Tibial nerve (tissue), 4 donors: Measurements from ENCODE around the gene TCF7.

Source experiments
- EP300 ChIP-seq, 2 donors: sonication (generic); formaldehyde crosslinking; IDR thresholded peaks; one replicate each; pipeline ENCODE4 v1.6.1; 2017; ENCODE audit warnings: antibody characterized with exemption in 2 of 2, mild to moderate bottlenecking in 1 of 2
- POLR2A ChIP-seq, 2 donors: fragments of 450-650 bp; IDR thresholded peaks; one replicate each; pipeline ENCODE4 v1.6.1; 2017; ENCODE audit warnings: antibody characterized with exemption in 2 of 2, mild to moderate bottlenecking in 2 of 2, moderate library complexity in 2 of 2
- TF ChIP-seq, protein P1 (sequence below), 5 experiments: fragments of 200-600 bp in 3 of 5; fragments of 450-650 bp in 2 of 5; sonication (generic) in 3 of 5; IDR thresholded peaks; one replicate each; pipeline ENCODE4 v1.5.1; 2016 to 2019; ENCODE audit warnings: antibody characterized with exemption in 5 of 5, mild to moderate bottlenecking in 3 of 5, moderate library complexity in 2 of 5

DNA sequence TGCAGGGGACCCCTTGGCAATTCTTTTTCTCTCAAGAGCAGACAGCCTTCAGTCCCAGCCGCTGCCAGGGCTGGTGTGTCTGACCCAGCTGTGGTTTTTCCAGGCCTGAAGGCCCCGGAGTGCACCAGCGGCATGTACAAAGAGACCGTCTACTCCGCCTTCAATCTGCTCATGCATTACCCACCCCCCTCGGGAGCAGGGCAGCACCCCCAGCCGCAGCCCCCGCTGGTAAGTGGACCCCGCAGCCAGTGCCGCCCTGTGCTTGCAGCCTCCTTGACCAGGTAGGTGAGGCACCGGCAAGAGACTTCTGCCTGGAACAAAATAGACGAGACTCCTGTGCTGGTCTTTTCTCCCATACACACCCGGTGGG is 1.3 kb downstream of the TCF7 start:
- TF ChIP-seq, protein P1, sequence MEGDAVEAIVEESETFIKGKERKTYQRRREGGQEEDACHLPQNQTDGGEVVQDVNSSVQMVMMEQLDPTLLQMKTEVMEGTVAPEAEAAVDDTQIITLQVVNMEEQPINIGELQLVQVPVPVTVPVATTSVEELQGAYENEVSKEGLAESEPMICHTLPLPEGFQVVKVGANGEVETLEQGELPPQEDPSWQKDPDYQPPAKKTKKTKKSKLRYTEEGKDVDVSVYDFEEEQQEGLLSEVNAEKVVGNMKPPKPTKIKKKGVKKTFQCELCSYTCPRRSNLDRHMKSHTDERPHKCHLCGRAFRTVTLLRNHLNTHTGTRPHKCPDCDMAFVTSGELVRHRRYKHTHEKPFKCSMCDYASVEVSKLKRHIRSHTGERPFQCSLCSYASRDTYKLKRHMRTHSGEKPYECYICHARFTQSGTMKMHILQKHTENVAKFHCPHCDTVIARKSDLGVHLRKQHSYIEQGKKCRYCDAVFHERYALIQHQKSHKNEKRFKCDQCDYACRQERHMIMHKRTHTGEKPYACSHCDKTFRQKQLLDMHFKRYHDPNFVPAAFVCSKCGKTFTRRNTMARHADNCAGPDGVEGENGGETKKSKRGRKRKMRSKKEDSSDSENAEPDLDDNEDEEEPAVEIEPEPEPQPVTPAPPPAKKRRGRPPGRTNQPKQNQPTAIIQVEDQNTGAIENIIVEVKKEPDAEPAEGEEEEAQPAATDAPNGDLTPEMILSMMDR (IDR thresholded peaks at IDR 0.05): no peak
- TF ChIP-seq POLR2A (IDR thresholded peaks at IDR 0.05) (no peak), EP300 (IDR thresholded peaks at IDR 0.05) (no peak)
